MM.1S (cell line): ENCODE measurements around the gene RPS6KC1.

Experiments used
- DNase-seq: peaks from one replicate; pipeline ENCODE4 v3.0.0-alpha.2; 2015
- H2AFZ ChIP-seq: fragments of 300-600 bp; sonication (generic); 2 replicates; pipeline ENCODE4 v1.6.0; 2016; ENCODE audit warnings: antibody characterized with exemption, low read length
- H3F3A ChIP-seq: fragments of 300-600 bp; sonication (generic); 2 replicates; pipeline ENCODE4 v1.6.1; 2016; ENCODE audit warnings: mild to moderate bottlenecking, antibody characterized with exemption, low read length, moderate library complexity, mixed read lengths; ENCODE audit not compliant: insufficient read depth
- H3K27ac ChIP-seq: fragments of 300-600 bp; sonication (generic); 2 replicates; pipeline ENCODE4 v1.5.1; 2016; ENCODE audit warnings: mild to moderate bottlenecking, low read length
- H3K27me3 ChIP-seq: fragments of 300-600 bp; sonication (generic); replicated peaks from 2 replicates; pipeline ENCODE4 v1.6.0; 2016; ENCODE audit warnings: low read length; ENCODE audit not compliant: insufficient read depth
- H3K36me3 ChIP-seq: fragments of 300-600 bp; sonication (generic); replicated peaks from 2 replicates; pipeline ENCODE4 v1.6.1; 2016; ENCODE audit warnings: mild to moderate bottlenecking, low read length, mixed read lengths; ENCODE audit not compliant: insufficient read depth
- H3K4me1 ChIP-seq: fragments of 300-600 bp; sonication (generic); 2 replicates; pipeline ENCODE4 v1.6.1; 2016; ENCODE audit warnings: low read length, mixed read lengths
- H3K4me2 ChIP-seq: fragments of 300-600 bp; sonication (generic); 2 replicates; pipeline ENCODE4 v1.6.0; 2016; ENCODE audit warnings: low read depth, low read length
- H3K4me3 ChIP-seq: fragments of 300-600 bp; sonication (generic); 2 replicates; pipeline ENCODE4 v1.5.1; 2016; ENCODE audit warnings: low read length, mixed read lengths
- H3K79me2 ChIP-seq: fragments of 300-600 bp; sonication (generic); 2 replicates; pipeline ENCODE4 v1.6.1; 2016; ENCODE audit warnings: mixed run types, low read length, mixed read lengths
- H3K9ac ChIP-seq: fragments of 300-600 bp; sonication (generic); 2 replicates; pipeline ENCODE4 v1.6.1; 2016; ENCODE audit warnings: low read length, mixed read lengths
- H3K9me2 ChIP-seq: fragments of 300-600 bp; sonication (generic); replicated peaks from 2 replicates; pipeline ENCODE4 v1.6.1; 2016; ENCODE audit warnings: mild to moderate bottlenecking, low read length, mixed read lengths; ENCODE audit not compliant: insufficient read depth
- H3K9me3 ChIP-seq: fragments of 300-600 bp; sonication (generic); replicated peaks from 2 replicates; pipeline ENCODE4 v1.6.1; 2016; ENCODE audit warnings: mild to moderate bottlenecking, low read length, mixed read lengths; ENCODE audit not compliant: insufficient read depth
- H4K20me1 ChIP-seq: fragments of 300-600 bp; sonication (generic); 2 replicates; pipeline ENCODE4 v1.6.1; 2016; ENCODE audit warnings: mild to moderate bottlenecking, low read length, moderate library complexity, mixed read lengths; ENCODE audit not compliant: insufficient read depth
- CTCF ChIP-seq: fragments of 300-600 bp; sonication (generic); IDR thresholded peaks from 2 replicates; pipeline ENCODE4 v1.5.1; 2016; ENCODE audit warnings: antibody characterized with exemption, low read length, mixed read lengths
- EZH2 ChIP-seq: fragments of 300-600 bp; sonication (generic); optimal IDR thresholded peaks from 2 replicates; pipeline ENCODE3; 2017; ENCODE audit warnings: low read depth, mild to moderate bottlenecking, antibody characterized with exemption, low read length, mixed read lengths
- EZH2phosphoT487 ChIP-seq: fragments of 300-600 bp; sonication (generic); IDR thresholded peaks from 2 replicates; pipeline ENCODE4 v1.6.1; 2018; ENCODE audit warnings: antibody characterized with exemption, low read length

Gene RPS6KC1

DNA sequence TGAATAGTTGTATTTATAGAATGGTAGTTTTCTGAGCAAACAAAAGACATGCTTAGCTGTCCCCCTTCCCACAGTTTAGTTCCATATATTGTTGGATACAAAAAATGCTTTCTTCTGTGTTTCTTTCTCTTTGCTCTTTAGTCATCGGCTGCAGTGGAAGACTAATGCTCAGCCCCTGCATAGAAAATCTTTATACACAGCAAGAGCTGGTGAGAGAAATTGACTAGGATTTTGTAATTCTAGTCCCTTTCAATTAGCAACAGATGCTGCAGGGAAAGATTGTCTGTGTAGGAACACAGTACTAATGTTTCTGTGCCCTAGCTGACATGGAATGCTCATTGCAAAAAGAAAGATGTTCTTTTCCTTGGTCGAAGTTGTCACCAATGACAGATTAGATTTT lies 200.9 kb downstream of the RPS6KC1 start:
- Histone ChIP-seq H3F3A (no peaks in the 10 kb centered on the region), H2AFZ (no peak overlapping the region), H3K79me2 (no peaks in the 10 kb centered on the region)

GRCh38 chr1:213256438-213257087 lies 205.5 kb downstream of the RPS6KC1 start:
- Histone ChIP-seq H3K4me1 (no peaks in the 10 kb centered on the region), H3K9me2 (no peaks in the 10 kb centered on the region), H3K9ac (no peak overlapping the region), H2AFZ (no peak overlapping the region), H3K27me3 (no peaks in the 10 kb centered on the region), H3K36me3 (no peaks in the 10 kb centered on the region), H3K9me3 (no peaks in the 10 kb centered on the region), H4K20me1 (no peaks in the 10 kb centered on the region), H3F3A (no peaks in the 10 kb centered on the region), H3K27ac (no peak overlapping the region), H3K79me2 (no peaks in the 10 kb centered on the region), H3K4me3 (no peak overlapping the region), H3K4me2 (no peak overlapping the region)
- DNase-seq = no peak
- TF ChIP-seq CTCF (no peak), EZH2phosphoT487 (no peak), EZH2 (no peak)

More for the DNA sequence above, 200.9 kb downstream of the RPS6KC1 start:
- Histone ChIP-seq H3K27me3 (no peaks in the 10 kb centered on the region), H3K36me3 (no peaks in the 10 kb centered on the region), H4K20me1 (no peaks in the 10 kb centered on the region), H3K27ac (no peak overlapping the region), H3K4me1 (no peaks in the 10 kb centered on the region), H3K9me2 (no peaks in the 10 kb centered on the region), H3K9ac (no peak overlapping the region), H3K9me3 (no peaks in the 10 kb centered on the region), H3K4me3 (no peak overlapping the region), H3K4me2 (no peak overlapping the region)
- DNase-seq = no peak
- TF ChIP-seq EZH2 (no peak), CTCF (no peak), EZH2phosphoT487 (no peak)

DNA sequence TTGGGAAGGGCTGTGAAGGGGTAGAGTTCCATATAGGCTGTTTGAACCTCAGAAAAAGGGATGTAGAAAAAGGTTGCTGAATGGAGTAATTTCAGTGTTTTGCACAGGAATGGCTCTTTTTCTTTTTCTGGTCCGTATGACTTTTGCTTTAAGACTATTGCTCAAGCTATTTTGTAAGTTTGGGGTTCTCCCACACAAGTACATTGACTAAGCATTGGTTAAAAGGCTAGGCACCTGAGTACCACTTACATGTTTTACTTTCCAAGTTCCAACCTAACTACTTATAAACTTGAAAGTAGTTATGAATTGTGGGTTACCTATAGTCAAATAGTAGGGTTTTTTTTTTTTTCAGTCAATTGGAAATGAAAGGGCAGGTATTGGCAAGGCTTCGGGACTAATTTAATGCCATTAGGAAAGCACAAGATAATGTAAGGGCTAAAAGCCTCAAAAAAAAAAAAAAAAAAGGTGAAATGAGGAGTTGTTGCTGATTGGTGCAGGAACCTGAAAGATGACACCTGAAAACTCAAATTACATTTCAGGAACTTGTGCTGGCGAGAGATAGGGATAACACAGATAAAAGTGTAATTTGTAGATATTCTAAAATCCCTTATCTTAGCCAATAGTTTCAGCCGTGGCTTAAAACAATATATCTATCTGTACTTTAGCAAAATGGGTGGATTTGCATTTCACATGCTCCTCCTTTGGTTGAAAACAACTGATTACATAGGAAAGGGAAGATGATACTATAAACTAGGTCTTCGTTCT lies 209.5 kb downstream of the RPS6KC1 start:
- DNase-seq = no peak
- Histone ChIP-seq H3F3A (no peaks in the 10 kb centered on the region), H3K27ac (no peak overlapping the region), H3K4me3 (no peak overlapping the region), H3K9ac (no peak overlapping the region), H3K9me2 (no peaks in the 10 kb centered on the region), H3K36me3 (no peaks in the 10 kb centered on the region), H3K79me2 (no peaks in the 10 kb centered on the region), H4K20me1 (no peaks in the 10 kb centered on the region), H2AFZ (no peak overlapping the region), H3K4me2 (no peak overlapping the region), H3K9me3 (no peaks in the 10 kb centered on the region), H3K4me1 (no peaks in the 10 kb centered on the region), H3K27me3 (no peaks in the 10 kb centered on the region)
- TF ChIP-seq EZH2 (no peak), CTCF (no peak), EZH2phosphoT487 (no peak)
